Trophoblast cell (in vitro differentiated cells and primary cell): Measurements from ENCODE around the gene RPP30.

Experiments
- DNase-seq, 2 donors: peaks; one replicate each; pipeline ENCODE4 v3.0.0-alpha.2; 2016
- H2AFZ ChIP-seq: 2 replicates; pipeline ENCODE4 v1.6.1; 2013; ENCODE audit warnings: low read length, moderate library complexity, mild to moderate bottlenecking; ENCODE audit not compliant: insufficient read depth, poor library complexity
- H2AK5ac ChIP-seq: 2 replicates; pipeline ENCODE4 v1.6.1; 2013; ENCODE audit warnings: mild to moderate bottlenecking, low read length
- H2BK120ac ChIP-seq: 2 replicates; pipeline ENCODE4 v1.6.1; 2013; ENCODE audit warnings: low read length, mild to moderate bottlenecking, moderate library complexity; ENCODE audit not compliant: insufficient read depth, poor library complexity
- H2BK12ac ChIP-seq: 2 replicates; pipeline ENCODE4 v1.6.1; 2013; ENCODE audit warnings: mild to moderate bottlenecking, low read length, moderate library complexity
- H2BK5ac ChIP-seq: 2 replicates; pipeline ENCODE4 v1.6.1; 2013; ENCODE audit warnings: low read length, low read depth, moderate library complexity, mild to moderate bottlenecking; ENCODE audit not compliant: poor library complexity
- H3K14ac ChIP-seq: 2 replicates; pipeline ENCODE4 v1.6.1; 2013; ENCODE audit warnings: mild to moderate bottlenecking, low read length
- H3K18ac ChIP-seq: 2 replicates; pipeline ENCODE4 v1.6.1; 2013; ENCODE audit warnings: mild to moderate bottlenecking, low read length
- H3K23ac ChIP-seq: 2 replicates; pipeline ENCODE4 v1.6.1; 2013; ENCODE audit warnings: low read length
- H3K27ac ChIP-seq: 2 replicates; pipeline ENCODE4 v1.5.1; 2013; ENCODE audit warnings: low read depth, mild to moderate bottlenecking, inconsistent platforms, low read length, moderate library complexity
- H3K27me3 ChIP-seq: 2 replicates; pipeline ENCODE4 v1.6.1; 2013; ENCODE audit warnings: inconsistent platforms, mild to moderate bottlenecking, low read length, moderate library complexity; ENCODE audit not compliant: insufficient read depth
- H3K36me3 ChIP-seq, 2 experiments: 1 replicate in 1 of 2; 2 replicates in 1 of 2; pipeline ENCODE4 v1.6.1; 2013; ENCODE audit warnings: low read length in 2 of 2, mild to moderate bottlenecking in 2 of 2, moderate library complexity in 1 of 2; ENCODE audit not compliant: insufficient read depth in 2 of 2, control insufficient read depth in 1 of 2
- H3K4ac ChIP-seq: 2 replicates; pipeline ENCODE4 v1.6.1; 2013; ENCODE audit warnings: low read depth, mild to moderate bottlenecking, low read length, moderate library complexity
- H3K4me1 ChIP-seq, 2 experiments: 1 replicate in 1 of 2; 2 replicates in 1 of 2; pipeline ENCODE4 v1.6.1; 2013; ENCODE audit warnings: low read length in 2 of 2, mild to moderate bottlenecking in 2 of 2, moderate library complexity in 1 of 2; ENCODE audit not compliant: insufficient read depth in 2 of 2, control insufficient read depth in 1 of 2
- H3K4me2 ChIP-seq: 2 replicates; pipeline ENCODE4 v1.6.1; 2013; ENCODE audit warnings: inconsistent platforms, mild to moderate bottlenecking, low read length, moderate library complexity
- H3K4me3 ChIP-seq: 2 replicates; pipeline ENCODE4 v1.5.1; 2013; ENCODE audit warnings: mild to moderate bottlenecking, low read depth, low read length, inconsistent platforms
- H3K79me1 ChIP-seq: one replicate; pipeline ENCODE4 v1.6.1; 2013; ENCODE audit warnings: low read length
- H3K79me2 ChIP-seq: 2 replicates; pipeline ENCODE4 v1.6.1; 2013; ENCODE audit warnings: low read length, mild to moderate bottlenecking; ENCODE audit not compliant: control insufficient read depth, insufficient read depth, poor library complexity
- H3K9ac ChIP-seq: 2 replicates; pipeline ENCODE4 v1.6.1; 2013; ENCODE audit warnings: mild to moderate bottlenecking, low read length
- H3K9me3 ChIP-seq: 2 replicates; pipeline ENCODE4 v1.6.1; 2013; ENCODE audit warnings: low read depth, mild to moderate bottlenecking, control low read depth, inconsistent platforms, low read length; ENCODE audit not compliant: insufficient read depth
- H4K12ac ChIP-seq: 2 replicates; pipeline ENCODE4 v1.6.1; 2013; ENCODE audit warnings: low read depth, mild to moderate bottlenecking, low read length, moderate library complexity
- H4K8ac ChIP-seq: 2 replicates; pipeline ENCODE4 v1.6.1; 2013; ENCODE audit warnings: low read depth, mild to moderate bottlenecking, low read length, moderate library complexity
- H4K91ac ChIP-seq: one replicate; pipeline ENCODE4 v1.6.1; 2013; ENCODE audit warnings: low read depth, mild to moderate bottlenecking, low read length, moderate library complexity
- WGBS: extraction: QIAGEN DNeasy Blood & Tissue Kit; methylation state at CpG from one replicate; pipeline ENCODE4 v1.1.7; 2013; ENCODE audit warnings: missing lambda C conversion rate; ENCODE audit not compliant: insufficient read length, insufficient coverage; ENCODE audit errors: extremely low coverage; 5-methylcytosine and 5-hydroxymethylcytosine counted together

The RPP30 gene

GRCh38 chr10:90847436-90847835, 24.3 kb upstream of the RPP30 start:
- Histone ChIP-seq H2BK5ac (no peak overlapping the region), H3K4me3 (no peak overlapping the region), H2AFZ (no peak overlapping the region), H3K23ac (no peak overlapping the region), H3K9me3 (no peaks in the 10 kb centered on the region), H3K14ac (no peak overlapping the region), H3K27ac (no peak overlapping the region), H2AK5ac (no peak overlapping the region), H3K18ac (no peak overlapping the region), H3K27me3 (no peaks in the 10 kb centered on the region), H3K4ac (no peak overlapping the region), H4K12ac (no peak overlapping the region), H3K4me2 (no peak overlapping the region), H4K8ac (no peak overlapping the region), H2BK12ac (no peak overlapping the region), H3K79me1 (no peaks in the 10 kb centered on the region), H3K4me1 (peaks cover 0 to 3% of the 10 kb centered on the region in 2 experiments), H4K91ac (no peak overlapping the region), H3K79me2 (no peaks in the 10 kb centered on the region), H3K9ac (no peak overlapping the region), H2BK120ac (no peak overlapping the region), H3K36me3 (no peaks in the 10 kb centered on the region)
- peak; percentile 26 to 59 for DNase-seq
- WGBS: no CpG with 5 or more reads among the region's 1 CpG

- Histone ChIP-seq H2AFZ (no peak overlapping the region), H3K18ac (no peak overlapping the region), H2BK120ac (no peak overlapping the region), H3K4me1 (peaks cover 0 to 3% of the 10 kb centered on the region in 2 experiments), H3K79me2 (no peaks in the 10 kb centered on the region), H3K9me3 (no peaks in the 10 kb centered on the region), H3K9ac (no peak overlapping the region), H4K12ac (no peak overlapping the region), H4K8ac (no peak overlapping the region), H3K23ac (no peak overlapping the region), H4K91ac (no peak overlapping the region), H3K79me1 (no peaks in the 10 kb centered on the region), H3K36me3 (no peaks in the 10 kb centered on the region), H3K27ac (no peak overlapping the region), H2AK5ac (no peak overlapping the region), H3K14ac (no peak overlapping the region), H3K4me3 (no peak overlapping the region), H3K4me2 (no peak overlapping the region), H2BK12ac (no peak overlapping the region), H2BK5ac (no peak overlapping the region), H3K27me3 (no peaks in the 10 kb centered on the region), H3K4ac (no peak overlapping the region)
- DNase-seq: no peak
- no CpG with 5 or more reads among the region's 1 CpG for WGBS
These were observed 21.6 kb upstream of the RPP30 start for GRCh38 chr10:90849956-90850749.

GRCh38 chr10:90855126-90855525, 16.6 kb upstream of the RPP30 start:
- H3K4ac ChIP-seq: no peak overlapping the region
- H3K4me2 ChIP-seq: no peak overlapping the region
- H3K79me2 ChIP-seq: peaks cover 2% of the 10 kb centered on the region
- no peak overlapping the region for H3K4me3 ChIP-seq
- H3K23ac ChIP-seq: no peak overlapping the region
- no peak overlapping the region for H2BK120ac ChIP-seq
- H2AK5ac ChIP-seq: no peak overlapping the region
- no peak overlapping the region for H3K14ac ChIP-seq
- no peak overlapping the region for H4K91ac ChIP-seq
- H4K8ac ChIP-seq: no peak overlapping the region
- H3K79me1 ChIP-seq: peaks cover 4% of the 10 kb centered on the region
- no peak overlapping the region for H3K18ac ChIP-seq
- H4K12ac ChIP-seq: no peak overlapping the region
- peaks cover 0 to 6% of the 10 kb centered on the region in 2 experiments for H3K4me1 ChIP-seq
- H3K27me3 ChIP-seq: peaks cover 11% of the 10 kb centered on the region
- no peak overlapping the region for H2BK12ac ChIP-seq
- no peak overlapping the region for H3K27ac ChIP-seq
- no peak for DNase-seq
- no peak overlapping the region for H3K9ac ChIP-seq
- H2BK5ac ChIP-seq: no peak overlapping the region
- no peaks in the 10 kb centered on the region for H3K9me3 ChIP-seq
- no peak overlapping the region for H2AFZ ChIP-seq
- WGBS: no CpG with 5 or more reads among the region's 3 CpGs
- H3K36me3 ChIP-seq: no peaks in the 10 kb centered on the region

DNA sequence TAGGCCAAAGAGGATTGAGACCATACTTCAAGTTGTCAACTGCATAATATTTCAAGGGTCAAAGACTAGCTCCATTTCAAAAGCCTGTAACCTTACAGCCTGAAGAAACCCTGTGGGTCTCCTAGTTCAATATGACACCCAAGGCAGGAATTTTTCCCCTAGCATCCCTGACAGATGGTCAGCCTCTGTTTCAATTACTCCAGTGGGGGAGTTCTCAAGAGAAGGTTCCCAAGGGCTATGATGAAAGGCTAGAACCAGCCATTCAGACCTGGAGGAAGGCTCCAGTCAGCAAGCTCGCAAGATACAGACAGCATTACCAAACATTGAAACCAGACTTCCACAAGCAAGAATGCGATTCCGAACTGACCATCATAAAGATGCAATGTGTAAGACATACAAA, 15.5 kb upstream of the RPP30 start:
- Histone ChIP-seq H3K9ac (no peak overlapping the region), H3K4me3 (no peak overlapping the region), H3K27me3 (peaks cover 11% of the 10 kb centered on the region), H4K12ac (no peak overlapping the region), H3K27ac (no peak overlapping the region), H3K79me1 (peaks cover 4% of the 10 kb centered on the region), H2BK12ac (no peak overlapping the region), H3K4me1 (peaks cover 0 to 6% of the 10 kb centered on the region in 2 experiments), H3K36me3 (no peaks in the 10 kb centered on the region), H2BK5ac (no peak overlapping the region), H4K91ac (no peak overlapping the region), H3K23ac (no peak overlapping the region), H3K9me3 (no peaks in the 10 kb centered on the region), H3K14ac (no peak overlapping the region), H3K18ac (no peak overlapping the region), H3K4me2 (no peak overlapping the region), H2AFZ (no peak overlapping the region), H3K79me2 (peaks cover 2% of the 10 kb centered on the region), H2AK5ac (no peak overlapping the region), H3K4ac (no peak overlapping the region), H4K8ac (no peak overlapping the region), H2BK120ac (no peak overlapping the region)
- WGBS: no CpG with 5 or more reads among the region's 3 CpGs
- DNase-seq: no peak
